Activated B cell treated with CpG ODN at 0.5 μM for 24 hours (primary cell): ENCODE results near the gene CARM1. TPM values are rescaled to one million over a fixed set of nuclear protein-coding genes. Genes with fewer than 3 reads are reported as not detected.

Experiments used
- ATAC-seq: fragments of 200-7000 bp; cut with Tn5 transposase; one replicate; pipeline ENCODE4 v1.10.0; 2021; ENCODE audit warnings: low read depth, mild to moderate bottlenecking, moderate library complexity
- CTCF ChIA-PET: fragments of 350-600 bp; sonication (Branson Sonifier 250); formaldehyde crosslinking; loops from one replicate; lab custom pipeline; 2021; ENCODE audit warnings: antibody characterized with exemption; lab: Charles Lee
- POLR2A ChIA-PET: fragments of 350-600 bp; sonication (Branson Sonifier 250); formaldehyde crosslinking; loops from one replicate; lab custom pipeline; 2021; ENCODE audit warnings: antibody characterized with exemption; lab: Charles Lee
- DNase-seq: peaks from one replicate; pipeline ENCODE4 v3.0.0; 2022
- H3K27ac Mint-ChIP-seq: one replicate; pipeline ENCODE4 v1.8.0; 2020; ENCODE audit warnings: mixed read lengths
- H3K27me3 Mint-ChIP-seq: one replicate; pipeline ENCODE4 v1.8.0; 2021; ENCODE audit warnings: mixed read lengths
- H3K36me3 Mint-ChIP-seq: one replicate; pipeline ENCODE4 v1.8.0; 2021; ENCODE audit warnings: low read depth, mixed read lengths
- H3K4me1 Mint-ChIP-seq: one replicate; pipeline ENCODE4 v1.8.0; 2021; ENCODE audit warnings: mixed read lengths
- H3K4me3 Mint-ChIP-seq: one replicate; pipeline ENCODE4 v1.8.0; 2020; ENCODE audit warnings: mild to moderate bottlenecking, mixed read lengths
- H3K9me3 Mint-ChIP-seq: one replicate; pipeline ENCODE4 v1.8.0; 2020; ENCODE audit warnings: mixed read lengths
- intact Hi-C: fragments of 100-400 bp; cut with micrococcal nuclease; formaldehyde crosslinking; loops from one replicate; pipeline ENCODE4 v1.15.1; 2024
- total RNA-seq: library from RNA; stranded (reverse); gene quantifications from 2 replicates; pipeline ENCODE4 v1.2.3, GENCODE V29; 2022
- TF ChIP-seq, protein P1 (sequence below): fragments of 200-600 bp; IDR thresholded peaks from one replicate; pipeline ENCODE4 v1.8.0; 2022; ENCODE audit warnings: antibody characterized with exemption, mild to moderate bottlenecking

Gene CARM1
- total RNA-seq, 1 donor from 2014 or later = 39.1 TPM

DNA sequence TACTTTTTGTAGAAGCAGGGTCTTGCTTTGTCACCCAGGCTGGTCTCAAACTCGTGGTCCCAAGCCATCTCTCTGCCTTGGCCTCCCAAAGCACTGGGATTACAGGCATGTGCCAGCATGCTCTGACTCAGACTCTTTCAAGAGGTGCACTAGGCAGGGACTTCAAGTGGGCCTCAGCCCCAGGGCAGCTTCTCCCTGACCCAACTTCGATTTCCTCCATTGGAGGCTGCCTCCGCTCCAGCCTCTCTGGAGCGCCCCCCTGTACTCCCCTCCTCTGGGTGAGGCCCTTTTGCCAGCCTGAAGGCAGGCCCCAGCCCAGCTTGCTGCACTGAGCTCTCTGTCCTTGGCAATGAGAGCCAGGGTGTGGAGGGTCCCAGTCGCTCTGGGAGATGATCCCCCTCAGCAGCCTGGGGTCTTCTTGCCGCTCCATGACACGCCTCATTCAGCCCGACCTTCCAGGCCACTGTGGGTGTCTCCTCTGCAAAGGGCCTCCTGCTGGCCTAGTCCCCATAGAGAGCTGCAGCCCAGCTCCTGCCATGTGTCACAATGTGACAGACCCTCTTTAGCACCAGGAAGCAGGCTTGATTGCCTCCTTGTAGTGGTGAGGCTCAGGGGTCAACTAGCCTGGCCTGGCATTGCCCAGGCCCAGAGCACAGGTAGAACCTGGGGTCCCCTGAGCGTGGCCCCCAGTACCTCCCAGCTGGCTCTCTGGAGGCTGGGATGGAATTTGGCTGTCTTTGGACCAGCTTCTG, 16.4 kb downstream of the CARM1 start:
- H3K27me3 Mint-ChIP-seq = no peaks in the 10 kb centered on the region
- intact Hi-C loops = no loop called here
- no peaks in the 10 kb centered on the region for H3K9me3 Mint-ChIP-seq
- CTCF ChIA-PET = interaction anchor here (0.8 to 1.3 kb wide), 2 partner anchors 15 to 17 kb away, joined by 3 read pairs; no protein-coding TSS in a partner anchor
- POLR2A ChIA-PET = interaction anchor here (0.6 kb wide), 2 partner anchors 15 to 1881 kb away, joined by 3 to 9 read pairs; no protein-coding TSS in a partner anchor
- peaks cover 3% of the 10 kb centered on the region for H3K36me3 Mint-ChIP-seq
- TF ChIP-seq, protein P1, sequence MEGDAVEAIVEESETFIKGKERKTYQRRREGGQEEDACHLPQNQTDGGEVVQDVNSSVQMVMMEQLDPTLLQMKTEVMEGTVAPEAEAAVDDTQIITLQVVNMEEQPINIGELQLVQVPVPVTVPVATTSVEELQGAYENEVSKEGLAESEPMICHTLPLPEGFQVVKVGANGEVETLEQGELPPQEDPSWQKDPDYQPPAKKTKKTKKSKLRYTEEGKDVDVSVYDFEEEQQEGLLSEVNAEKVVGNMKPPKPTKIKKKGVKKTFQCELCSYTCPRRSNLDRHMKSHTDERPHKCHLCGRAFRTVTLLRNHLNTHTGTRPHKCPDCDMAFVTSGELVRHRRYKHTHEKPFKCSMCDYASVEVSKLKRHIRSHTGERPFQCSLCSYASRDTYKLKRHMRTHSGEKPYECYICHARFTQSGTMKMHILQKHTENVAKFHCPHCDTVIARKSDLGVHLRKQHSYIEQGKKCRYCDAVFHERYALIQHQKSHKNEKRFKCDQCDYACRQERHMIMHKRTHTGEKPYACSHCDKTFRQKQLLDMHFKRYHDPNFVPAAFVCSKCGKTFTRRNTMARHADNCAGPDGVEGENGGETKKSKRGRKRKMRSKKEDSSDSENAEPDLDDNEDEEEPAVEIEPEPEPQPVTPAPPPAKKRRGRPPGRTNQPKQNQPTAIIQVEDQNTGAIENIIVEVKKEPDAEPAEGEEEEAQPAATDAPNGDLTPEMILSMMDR = no peak
- no peak overlapping the region for H3K4me3 Mint-ChIP-seq
- H3K4me1 Mint-ChIP-seq = peaks cover 12% of the 10 kb centered on the region
- no peak for DNase-seq
- H3K27ac Mint-ChIP-seq = no peak overlapping the region
- no peak for ATAC-seq

DNA sequence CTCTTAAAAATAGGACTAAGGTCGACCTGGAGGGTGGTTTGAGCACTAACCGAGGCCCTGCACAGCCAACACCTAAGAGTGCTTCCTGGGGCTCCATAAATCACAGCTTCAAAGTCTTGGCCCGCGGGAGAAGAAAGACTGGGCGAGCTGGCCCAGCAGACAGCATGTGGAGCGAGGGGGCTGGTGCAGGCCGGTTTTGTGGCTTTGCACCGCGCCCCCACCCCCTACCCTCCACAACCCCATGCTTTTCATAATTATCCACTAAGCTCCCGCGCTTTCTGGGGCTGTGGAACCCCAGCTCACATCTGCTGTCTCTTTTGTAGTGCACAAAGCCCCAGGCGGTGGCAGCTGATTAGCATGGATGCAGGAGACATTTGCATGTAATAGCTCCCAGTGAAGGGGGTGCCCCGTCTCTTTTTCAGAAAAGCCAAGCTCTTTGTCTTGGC, 17.1 kb downstream of the CARM1 start:
- ATAC-seq (peak; percentile 34), DNase-seq (no peak)
- no peak overlapping the region for H3K4me3 Mint-ChIP-seq
- intact Hi-C loops = no loop called here
- H3K27me3 Mint-ChIP-seq = no peaks in the 10 kb centered on the region
- no peaks in the 10 kb centered on the region for H3K9me3 Mint-ChIP-seq
- ChIA-PET POLR2A (interaction anchor here (0.6 kb wide), 1 partner anchor 1880 kb away, joined by 3 read pairs; no protein-coding TSS in a partner anchor), CTCF (interaction anchor here (0.8 to 1.3 kb wide), 3 partner anchors 16 to 24 kb away, joined by 3 read pairs; no protein-coding TSS in a partner anchor)
- H3K36me3 Mint-ChIP-seq = peaks cover 3% of the 10 kb centered on the region
- peaks cover 12% of the 10 kb centered on the region for H3K4me1 Mint-ChIP-seq
- no peak overlapping the region for H3K27ac Mint-ChIP-seq
- TF ChIP-seq, protein P1 = no peak

DNA sequence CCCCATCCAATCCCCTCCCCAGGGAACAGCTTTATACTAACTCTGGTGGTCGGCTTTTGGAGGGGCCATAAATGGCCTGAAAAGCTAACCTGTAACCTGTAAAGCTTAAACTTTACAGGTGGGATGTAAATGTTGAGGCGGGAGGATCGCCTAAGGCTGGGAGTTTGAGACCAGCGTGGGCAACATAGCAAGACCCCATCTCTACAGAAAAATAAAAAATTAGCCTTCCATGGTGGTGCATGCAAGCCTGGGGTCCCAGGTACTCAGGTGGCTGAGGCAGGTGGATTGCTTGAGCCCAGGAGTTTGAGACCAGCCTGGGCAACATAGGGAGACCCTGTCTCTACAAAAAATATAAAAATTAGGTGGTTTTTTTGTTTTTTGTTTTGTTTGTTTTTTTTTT, 18.5 kb downstream of the CARM1 start:
- DNase-seq = no peak
- Mint-ChIP-seq H3K9me3 (no peaks in the 10 kb centered on the region), H3K4me1 (peaks cover 10% of the 10 kb centered on the region), H3K27ac (no peak overlapping the region), H3K4me3 (no peak overlapping the region), H3K36me3 (peaks cover 3% of the 10 kb centered on the region), H3K27me3 (no peaks in the 10 kb centered on the region)
- ChIA-PET CTCF (no interaction called here), POLR2A (no interaction called here)
- intact Hi-C loops = no loop called here
- TF ChIP-seq, protein P1 = no peak
- no peak for ATAC-seq

DNA sequence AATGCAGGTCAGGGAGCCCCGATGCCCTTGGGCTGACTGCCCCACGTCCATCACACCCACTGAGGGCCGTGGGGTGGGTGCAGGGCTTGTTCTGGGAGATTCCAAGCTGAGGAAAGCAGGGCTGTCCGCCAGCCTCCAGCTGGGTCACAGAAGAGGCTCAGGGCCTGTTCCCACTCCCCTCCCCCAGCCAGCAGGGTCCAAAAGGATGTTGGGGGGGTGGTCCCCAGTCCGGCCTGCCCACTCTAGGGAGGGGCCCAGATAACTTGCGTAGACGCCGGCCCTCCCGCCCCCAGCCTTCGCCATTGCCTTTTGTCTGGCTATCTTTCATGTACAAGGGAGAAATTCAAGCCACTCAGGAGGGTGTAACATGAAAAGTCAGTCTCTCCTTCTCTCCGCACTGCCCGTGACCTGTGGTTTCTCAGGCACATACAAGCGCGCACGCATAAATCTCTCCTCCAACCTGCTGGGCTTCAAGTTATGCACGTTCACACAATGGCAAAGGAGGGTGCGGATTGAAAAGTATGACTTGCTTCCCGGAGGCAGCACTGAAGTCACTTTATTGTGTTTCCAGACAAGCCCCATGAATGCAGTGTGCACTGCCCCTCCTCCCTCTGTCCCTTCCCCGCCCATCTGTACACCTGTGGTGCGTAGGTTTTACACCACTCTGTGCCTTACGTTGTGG, 20.2 kb downstream of the CARM1 start:
- Mint-ChIP-seq H3K4me3 (no peak overlapping the region), H3K4me1 (peaks cover 14% of the 10 kb centered on the region), H3K27ac (no peak overlapping the region), H3K9me3 (no peaks in the 10 kb centered on the region), H3K27me3 (no peaks in the 10 kb centered on the region), H3K36me3 (peaks cover 3% of the 10 kb centered on the region)
- DNase-seq = no peak
- POLR2A ChIA-PET = no interaction called here
- no peak for ATAC-seq
- CTCF ChIA-PET = no interaction called here
- intact Hi-C loops = no loop called here
- TF ChIP-seq, protein P1 = no peak

DNA sequence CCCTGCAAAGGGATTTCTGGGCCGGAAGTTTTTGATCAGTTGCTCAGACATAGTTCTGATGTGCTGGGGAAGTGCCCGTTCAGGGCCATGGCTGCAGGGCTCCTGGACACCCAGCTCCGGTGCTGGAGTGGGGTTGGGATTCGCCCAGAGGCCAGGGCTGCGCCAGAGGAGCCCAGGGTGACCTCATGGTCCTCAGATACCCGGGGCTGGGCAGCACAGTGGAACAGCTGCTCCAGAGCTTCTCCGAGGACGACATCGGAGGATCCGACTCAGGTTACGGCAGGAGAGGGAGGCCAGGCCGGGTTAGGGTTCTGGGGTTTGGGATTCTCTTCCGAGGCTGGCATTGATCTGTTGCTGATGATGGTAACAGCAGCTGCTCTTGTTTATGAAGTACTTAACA, 20.9 kb downstream of the CARM1 start:
- H3K4me3 Mint-ChIP-seq = no peak overlapping the region
- no peak overlapping the region for H3K27ac Mint-ChIP-seq
- no peak for ATAC-seq
- H3K9me3 Mint-ChIP-seq = no peaks in the 10 kb centered on the region
- peaks cover under 1% of the 10 kb centered on the region for H3K36me3 Mint-ChIP-seq
- DNase-seq = no peak
- ChIA-PET POLR2A (interaction anchor here (0.6 kb wide), 1 partner anchor 18 kb away, joined by 3 read pairs; no protein-coding TSS in a partner anchor), CTCF (no interaction called here)
- H3K4me1 Mint-ChIP-seq = peaks cover 19% of the 10 kb centered on the region
- no peaks in the 10 kb centered on the region for H3K27me3 Mint-ChIP-seq
- intact Hi-C loops = no loop called here
- TF ChIP-seq, protein P1 = no peak
